GM19351 (cell line): ENCODE data around the gene WDR26.
A peak's percentile ranks its signal among the peaks of the same experiment; 100 is the strongest.
"Not testable (repeated sequence)": the region's sequence is repeated elsewhere in the genome, so short reads cannot be mapped to it uniquely, and the experiment has no call there.

ENCODE experiments used
- ATAC-seq: cut with Tn5 transposase; IDR thresholded peaks from one replicate; pipeline ENCODE4 v1.9.1; 2021; ENCODE audit warnings: mild to moderate bottlenecking, moderate library complexity; ENCODE audit not compliant: unreplicated experiment

WDR26 gene

DNA sequence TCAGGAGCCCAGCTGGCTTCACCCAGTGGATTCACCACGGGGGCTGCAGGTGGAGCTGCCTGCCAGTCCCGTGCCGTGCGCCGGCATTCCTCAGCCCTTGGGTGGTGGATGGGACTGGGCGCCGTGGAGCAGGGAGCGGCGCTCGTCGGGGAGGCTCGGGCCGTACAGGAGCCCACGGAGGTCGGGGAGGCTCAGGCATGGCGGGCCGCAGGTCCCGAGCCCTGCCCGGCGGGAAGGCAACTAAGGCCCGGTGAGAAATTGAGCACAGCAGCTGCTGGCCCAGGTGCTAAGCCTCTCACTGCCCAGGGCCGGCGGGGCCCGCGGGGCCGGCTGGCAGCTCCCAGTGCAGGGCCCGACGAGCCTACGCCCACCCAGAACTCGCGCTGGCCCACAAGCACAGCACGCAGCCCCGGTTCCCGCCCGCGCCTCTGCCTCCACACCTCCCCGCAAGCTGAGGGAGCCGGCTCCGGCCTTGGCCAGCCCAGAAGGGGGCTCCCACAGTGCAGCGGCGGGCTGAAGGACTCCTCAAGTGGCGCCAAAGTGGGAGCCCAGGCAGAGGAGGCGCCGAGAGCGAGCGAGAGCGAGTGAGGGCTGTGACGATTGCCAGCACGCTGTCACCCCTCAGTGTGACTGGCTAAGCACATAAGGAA is 82.0 kb downstream of the WDR26 start:
- not testable (repeated sequence) for ATAC-seq

DNA sequence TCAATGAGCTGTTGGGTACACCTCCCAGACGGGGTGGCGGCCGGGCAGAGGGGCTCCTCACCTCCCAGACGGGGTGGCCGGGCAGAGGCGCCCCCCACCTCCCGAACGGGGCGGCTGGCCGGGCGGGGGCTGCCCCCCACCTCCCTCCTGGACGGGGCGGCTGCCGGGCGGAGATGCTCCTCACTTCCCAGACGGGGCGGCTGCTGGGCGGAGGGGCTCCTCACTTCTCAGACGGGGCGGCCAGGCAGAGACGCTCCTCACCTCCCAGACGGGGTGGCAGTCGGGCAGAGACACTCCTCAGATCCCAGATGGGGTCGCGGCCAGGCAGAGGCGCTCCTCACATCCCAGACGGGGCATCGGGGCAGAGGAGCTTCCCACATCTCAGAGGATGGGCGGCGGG is 84.9 kb downstream of the WDR26 start:
- not testable (repeated sequence) for ATAC-seq

DNA sequence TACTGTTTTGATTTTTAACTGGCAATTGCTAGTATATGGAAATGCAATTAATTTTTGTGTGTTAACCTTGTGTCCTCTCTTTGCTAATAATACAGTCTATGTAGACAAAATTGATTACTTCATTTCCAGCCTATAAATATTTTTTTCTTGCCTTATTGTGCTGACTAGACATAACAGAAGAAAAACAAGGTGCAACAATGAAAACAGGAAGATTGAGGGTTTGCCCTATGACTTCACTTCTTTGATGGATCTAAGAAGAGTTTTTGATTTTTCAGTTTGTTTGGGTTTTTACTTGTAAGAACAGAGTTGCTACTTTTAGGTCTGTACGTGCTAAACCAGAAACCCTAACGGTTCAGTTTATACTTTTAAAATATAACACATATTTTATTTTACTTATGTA is 86.5 kb downstream of the WDR26 start:
- ATAC-seq: no peak

- no peak for ATAC-seq
Observed at GRCh38 chr1:224343679-224344078, 90.9 kb downstream of the WDR26 start.

GRCh38 chr1:224340453-224341384 is 93.9 kb downstream of the WDR26 start:
- ATAC-seq: peak; percentile 66

DNA sequence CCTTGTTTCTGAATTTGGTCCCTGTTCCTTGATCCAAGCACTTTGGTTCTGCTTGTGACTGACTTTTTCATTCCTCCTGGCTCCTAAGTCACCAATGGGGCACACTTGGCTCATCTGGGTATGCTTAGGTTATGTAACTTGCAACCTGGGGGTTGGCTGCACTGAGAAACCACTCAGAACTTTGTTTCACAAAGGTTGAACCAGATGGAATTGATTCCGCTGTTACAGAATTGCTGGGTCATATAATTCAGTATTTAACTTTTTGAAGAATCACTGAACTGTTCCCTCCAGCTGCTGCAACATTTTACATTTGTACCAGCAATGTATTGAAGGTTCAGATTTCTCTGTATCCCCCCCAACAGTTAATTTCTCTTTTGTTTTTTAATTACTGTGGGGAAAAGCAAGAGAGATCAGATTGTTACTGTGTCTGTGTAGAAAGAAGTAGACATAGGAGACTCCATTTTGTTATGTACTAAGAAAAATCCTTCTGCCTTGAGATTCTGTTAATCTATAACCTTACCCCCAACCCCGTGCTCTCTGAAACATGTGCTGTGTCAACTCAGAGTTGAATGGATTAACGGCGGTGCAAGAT is 95.1 kb downstream of the WDR26 start:
- no peak for ATAC-seq

DNA sequence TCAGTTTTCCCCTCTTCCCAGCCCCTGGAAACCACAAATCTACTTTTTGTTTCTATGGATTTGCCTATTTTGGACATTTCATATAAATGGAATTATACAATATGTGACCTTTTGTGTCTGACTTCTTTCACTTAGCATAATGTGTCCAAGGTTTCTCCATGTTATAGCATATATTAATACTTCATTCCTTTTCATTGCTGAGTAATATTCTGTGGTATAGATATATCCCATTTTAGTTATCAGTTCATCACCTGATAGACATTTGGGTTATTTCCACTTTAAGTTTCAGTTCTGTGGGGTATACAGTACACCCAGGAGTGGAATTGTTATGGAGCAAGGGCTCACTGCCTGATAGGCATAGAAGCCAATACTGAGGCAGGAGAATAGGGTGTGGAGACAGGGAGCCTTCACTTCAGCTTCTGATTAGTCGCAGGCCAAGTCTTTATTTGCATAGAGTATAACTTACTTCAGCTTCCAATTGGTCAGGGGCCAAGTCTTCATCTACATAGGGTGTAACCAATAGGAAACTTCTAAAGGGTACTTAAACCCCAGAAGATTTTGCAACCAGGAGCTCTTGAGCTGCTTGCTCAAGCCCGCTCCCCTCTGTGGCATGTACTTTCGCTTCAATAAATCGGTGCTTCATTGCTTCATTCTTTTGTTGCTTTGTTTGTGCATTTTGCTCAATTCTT is 96.3 kb downstream of the WDR26 start:
- no peak for ATAC-seq
